GM12873 (cell line): ENCODE results near the gene VPS13D.

Experiments
- CTCF ChIP-seq: IDR thresholded peaks from 2 replicates; pipeline ENCODE4 v1.5.1; 2012; ENCODE audit warnings: low read depth, mild to moderate bottlenecking, moderate library complexity, low read length, control low read depth; ENCODE audit not compliant: insufficient read depth; ENCODE audit errors: missing control alignments

Gene VPS13D

GRCh38 chr1:12495725-12496124, 265.9 kb downstream of the VPS13D start:
- no peak for TF ChIP-seq CTCF

GRCh38 chr1:12496154-12496961, 266.5 kb downstream of the VPS13D start:
- no peak for TF ChIP-seq CTCF

GRCh38 chr1:12499539-12500240, 269.9 kb downstream of the VPS13D start:
- no peak for TF ChIP-seq CTCF

GRCh38 chr1:12501661-12502060, 271.8 kb downstream of the VPS13D start:
- no peak for TF ChIP-seq CTCF

- TF ChIP-seq CTCF: no peak
Observed at GRCh38 chr1:12502336-12503109, 272.7 kb downstream of the VPS13D start.

GRCh38 chr1:12503709-12504108, 273.9 kb downstream of the VPS13D start:
- no peak for TF ChIP-seq CTCF

GRCh38 chr1:12504601-12505000, 274.8 kb downstream of the VPS13D start:
- TF ChIP-seq CTCF: no peak
